Measurements from ENCODE around the gene AP1G2.
"Not testable (repeated sequence)": the region's sequence is repeated elsewhere in the genome, so short reads cannot be mapped to it uniquely, and the experiment has no call there.

Gene AP1G2

DNA sequence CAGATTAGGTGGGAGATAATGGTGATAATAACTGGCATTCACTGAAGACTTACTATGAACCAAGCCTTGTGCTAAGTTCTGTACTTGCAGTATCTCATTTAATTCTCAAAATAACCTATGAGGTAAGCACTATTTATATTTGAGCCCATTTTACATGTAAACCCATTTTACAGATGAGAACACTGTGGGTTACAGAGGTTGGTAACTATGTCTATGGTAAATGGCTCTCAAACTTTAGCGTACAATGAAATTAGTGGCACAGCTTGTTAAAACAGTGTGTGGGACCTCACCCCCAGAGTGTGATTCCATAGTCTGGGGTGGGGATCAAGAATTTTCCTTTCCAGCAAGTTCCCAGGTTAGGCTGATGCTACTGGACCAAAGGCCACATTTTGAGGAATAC is 33.2 kb upstream of the AP1G2 start:
- DNase-seq: no peak

DNA sequence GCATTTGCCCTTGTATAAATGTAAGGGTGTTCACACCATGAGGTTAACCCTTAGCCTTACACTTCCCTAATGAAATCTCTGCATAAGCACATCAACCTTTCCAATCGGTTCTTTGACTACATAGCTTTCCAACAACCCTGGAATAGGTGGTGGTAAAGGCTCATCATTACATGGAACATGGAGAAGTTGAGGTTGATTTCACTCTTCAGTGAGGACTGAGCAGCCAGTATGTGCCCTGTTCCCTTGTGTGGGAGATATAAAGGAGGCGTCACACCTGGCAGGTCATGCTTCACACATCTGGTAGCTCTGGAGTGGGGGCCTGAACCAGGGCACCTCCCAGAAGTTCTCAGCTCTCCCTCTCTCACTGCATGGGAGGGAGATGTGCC is 32.7 kb upstream of the AP1G2 start:
- DNase-seq: no peak

DNA sequence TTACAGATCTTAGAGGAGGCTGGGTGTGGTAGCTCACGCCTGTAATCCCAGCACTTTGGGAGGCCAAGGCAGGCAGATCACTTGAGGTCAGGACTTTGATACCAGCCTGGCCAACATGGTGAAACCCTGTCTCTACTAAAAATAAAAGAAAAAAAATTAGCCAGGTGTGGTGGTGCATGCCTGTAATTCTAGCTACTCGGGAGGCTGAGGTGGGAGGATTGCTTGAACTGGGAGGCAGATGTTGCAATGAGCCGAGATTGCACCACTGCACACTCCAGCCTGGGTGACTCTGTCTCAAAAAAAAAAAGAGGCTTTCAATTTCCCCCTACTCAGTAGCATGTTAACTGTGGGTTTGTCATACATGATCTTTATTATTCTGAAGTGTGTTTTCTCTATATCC is 26.6 kb upstream of the AP1G2 start:
- not testable (repeated sequence) for DNase-seq

DNA sequence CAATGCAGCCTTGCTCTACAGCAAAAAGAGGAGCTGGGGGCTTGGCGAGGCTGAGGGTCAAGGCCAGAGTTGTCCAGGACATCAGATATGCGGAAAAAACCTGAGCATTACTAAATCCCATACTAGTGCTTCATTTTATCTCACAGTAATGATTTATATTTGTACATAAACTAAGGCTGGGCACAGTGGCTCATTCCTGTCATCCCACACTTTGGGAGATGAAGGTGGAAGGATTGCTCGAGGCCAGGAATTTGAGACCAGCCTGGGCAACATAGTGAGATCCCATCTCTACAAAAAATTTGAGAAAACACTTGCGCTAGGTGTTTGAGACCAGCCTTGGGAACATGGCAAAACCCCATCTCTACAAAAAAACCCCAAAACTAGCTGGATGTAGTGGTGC is 22.6 kb upstream of the AP1G2 start:
- no peak for DNase-seq

DNA sequence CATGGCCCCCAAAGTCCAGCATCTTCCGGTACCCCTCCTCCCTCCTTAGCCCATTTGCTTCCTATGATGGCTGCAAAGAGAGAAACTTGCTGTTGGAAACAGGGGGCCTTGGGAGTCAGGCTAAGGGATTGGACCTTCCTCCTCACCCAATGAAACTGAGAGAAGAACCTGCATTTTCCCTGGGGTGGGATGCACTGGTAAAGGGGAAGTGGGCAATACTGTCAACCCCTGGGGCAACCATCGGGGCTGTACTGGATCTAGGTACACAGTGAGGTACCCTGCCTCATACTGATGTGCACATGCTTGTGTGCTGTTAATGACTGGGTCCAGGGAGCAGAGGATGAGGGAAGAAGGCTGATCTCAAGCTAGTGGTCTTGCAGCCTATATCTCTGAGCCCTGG is 22.0 kb upstream of the AP1G2 start:
- DNase-seq: no peak

DNA sequence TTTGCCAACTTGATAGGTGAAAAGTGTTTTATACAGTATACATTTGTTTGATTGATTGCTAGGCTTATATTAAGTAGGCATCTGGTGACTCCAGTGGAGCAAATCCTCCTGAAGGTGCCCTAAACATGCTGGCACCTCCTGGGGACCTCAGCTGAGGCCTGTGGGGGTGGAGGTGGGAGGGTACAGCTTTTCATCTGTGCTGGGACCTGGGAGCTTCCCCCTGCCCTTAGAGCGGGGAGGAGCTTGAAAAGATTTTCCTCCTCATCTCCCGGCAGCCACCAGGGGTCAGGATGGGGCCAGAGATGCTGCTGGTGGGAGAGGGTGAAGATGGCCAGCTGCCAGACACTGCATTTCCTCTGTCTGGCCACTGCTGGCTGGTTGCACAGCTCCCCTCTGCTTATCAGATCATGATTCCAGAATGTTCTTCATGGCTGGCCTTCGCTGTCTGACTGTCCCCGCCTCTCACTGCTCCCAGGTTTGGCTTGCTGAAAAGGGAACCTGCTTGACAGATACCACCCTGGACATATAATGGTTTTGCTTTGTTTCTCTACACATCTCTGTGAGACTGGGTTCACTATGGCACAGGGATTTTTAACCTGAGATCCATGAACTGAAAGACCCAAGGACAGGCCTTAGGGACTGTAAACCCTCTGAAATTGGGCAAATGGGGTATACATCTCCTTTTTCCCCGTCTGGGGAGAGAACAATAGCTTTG is 21.4 kb upstream of the AP1G2 start:
- peak in 48 of 51 donors; percentile 31 to 89 (median 73) for DNase-seq

DNA sequence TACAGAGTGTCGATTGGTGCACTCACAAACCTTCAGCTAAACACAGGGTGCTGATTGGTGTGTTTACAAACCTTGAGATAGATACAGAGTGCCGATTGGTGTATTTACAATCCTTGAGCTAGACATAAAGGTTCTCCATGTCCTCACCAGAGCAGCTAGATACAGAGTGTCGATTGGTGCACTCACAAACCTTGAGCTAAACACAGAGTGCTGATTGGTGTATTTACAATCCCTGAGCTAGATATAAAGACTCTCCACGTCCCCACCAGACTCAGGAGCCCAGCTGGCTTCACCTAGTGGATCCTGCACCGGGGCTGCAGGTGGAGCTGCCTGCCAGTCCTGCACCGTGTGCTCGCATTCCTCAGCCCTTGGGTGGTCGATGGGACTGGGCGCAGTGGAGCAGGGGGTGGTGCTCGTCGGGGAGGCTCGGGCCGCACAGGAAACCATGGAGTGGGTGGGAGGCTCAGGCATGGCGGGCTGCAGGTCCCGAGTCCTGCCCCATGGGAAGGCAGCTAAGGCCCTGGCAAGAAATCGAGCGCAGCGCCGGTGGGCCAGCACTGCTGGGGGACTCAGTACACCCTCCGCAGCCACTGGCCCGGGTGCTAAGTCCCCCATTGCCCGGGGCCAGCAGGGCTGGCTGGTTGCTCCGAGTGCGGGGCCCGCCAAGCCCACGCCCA is 17.1 kb upstream of the AP1G2 start:
- not testable (repeated sequence) for DNase-seq

DNA sequence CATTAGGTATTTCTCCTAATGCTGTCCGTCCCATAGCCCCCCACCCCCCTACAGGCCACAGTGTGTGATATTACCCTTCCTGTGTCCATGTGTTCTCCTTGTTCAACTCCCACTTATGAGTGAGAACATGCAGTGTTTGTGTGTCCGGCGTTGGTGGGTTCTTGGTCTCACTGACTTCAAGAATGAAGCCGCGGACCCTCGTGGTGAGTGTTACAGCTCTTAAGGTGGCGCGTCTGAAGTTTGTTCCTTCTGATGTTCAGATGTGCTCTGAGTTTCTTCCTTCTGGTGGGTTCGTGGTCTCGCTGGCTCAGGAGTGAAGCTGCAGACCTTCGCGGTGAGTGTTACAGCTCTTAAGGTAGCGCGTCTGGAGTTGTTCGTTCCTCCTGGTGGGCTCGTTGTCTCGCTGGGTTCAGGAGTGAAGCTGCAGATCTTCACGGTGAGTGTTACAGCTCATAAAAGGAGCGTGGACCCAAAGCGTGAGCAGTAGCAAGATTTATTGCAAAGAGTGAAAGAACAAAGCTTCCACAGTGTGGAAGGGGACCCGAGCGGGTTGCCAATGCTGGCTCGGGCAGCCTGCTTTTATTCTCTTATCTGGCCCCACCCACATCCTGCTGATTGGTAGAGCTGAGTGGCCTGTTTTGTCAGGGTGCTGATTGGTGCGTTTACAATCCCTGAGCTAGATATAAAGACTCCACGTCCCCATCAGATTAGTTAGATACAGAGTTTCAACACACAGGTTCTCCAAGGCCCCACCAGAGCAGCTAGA is 16.4 kb upstream of the AP1G2 start:
- DNase-seq: not testable (repeated sequence)

DNA sequence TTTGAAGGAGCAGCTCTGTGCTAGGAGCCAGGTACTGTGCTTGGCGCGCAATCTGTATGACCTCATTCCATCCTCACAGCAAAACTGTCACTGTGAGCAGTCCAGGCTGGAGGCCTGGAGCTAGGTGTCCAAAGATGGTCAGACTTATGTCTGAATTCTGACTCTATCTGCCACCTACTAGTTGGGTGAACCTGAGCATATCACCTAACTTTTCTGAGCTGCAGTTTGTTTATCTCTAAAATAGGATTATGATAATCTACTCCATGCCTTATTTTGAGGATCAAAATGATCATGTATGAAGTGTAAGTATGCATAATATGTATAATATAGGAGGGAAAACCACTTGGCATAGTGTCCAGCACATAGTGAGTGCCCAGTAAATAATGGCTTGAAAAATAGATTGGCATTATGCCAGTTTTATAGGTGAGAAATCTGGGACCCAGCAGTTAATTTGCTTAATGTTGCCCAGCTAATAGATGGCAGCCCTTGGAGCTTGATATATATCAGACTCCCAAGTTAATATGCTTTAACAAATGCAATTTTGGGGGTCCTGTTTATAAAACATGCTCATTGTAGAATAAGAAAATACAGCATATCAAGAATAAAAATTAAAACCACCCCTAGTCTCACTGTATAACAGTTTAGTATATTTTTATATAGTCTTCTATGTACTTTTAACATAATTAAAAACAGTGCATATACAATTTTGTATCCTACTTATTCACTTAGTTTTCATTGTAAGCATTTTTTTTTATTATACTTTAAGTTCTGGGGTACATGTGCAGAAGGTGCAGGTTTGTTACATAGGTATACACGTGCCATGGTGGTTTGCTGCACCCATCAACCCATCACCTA is 15.5 kb upstream of the AP1G2 start:
- DNase-seq: no peak

DNA sequence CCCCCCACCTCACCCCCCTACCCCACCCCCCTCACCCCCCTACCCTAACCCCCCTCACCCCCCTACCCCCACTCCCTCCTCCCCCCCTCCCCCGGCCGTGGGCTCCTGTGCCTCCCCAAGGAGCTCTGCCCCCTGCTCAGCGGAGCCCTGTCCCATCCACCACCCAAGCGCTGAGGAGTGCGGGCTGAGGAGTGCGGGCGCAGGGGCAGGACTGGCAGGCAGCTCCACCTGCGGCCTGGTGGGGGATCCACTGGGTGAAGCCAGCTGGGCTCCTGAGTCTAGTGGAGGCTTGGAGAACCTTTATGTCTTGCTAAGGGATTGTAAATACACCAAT is 13.3 kb upstream of the AP1G2 start:
- no peak for DNase-seq

DNA sequence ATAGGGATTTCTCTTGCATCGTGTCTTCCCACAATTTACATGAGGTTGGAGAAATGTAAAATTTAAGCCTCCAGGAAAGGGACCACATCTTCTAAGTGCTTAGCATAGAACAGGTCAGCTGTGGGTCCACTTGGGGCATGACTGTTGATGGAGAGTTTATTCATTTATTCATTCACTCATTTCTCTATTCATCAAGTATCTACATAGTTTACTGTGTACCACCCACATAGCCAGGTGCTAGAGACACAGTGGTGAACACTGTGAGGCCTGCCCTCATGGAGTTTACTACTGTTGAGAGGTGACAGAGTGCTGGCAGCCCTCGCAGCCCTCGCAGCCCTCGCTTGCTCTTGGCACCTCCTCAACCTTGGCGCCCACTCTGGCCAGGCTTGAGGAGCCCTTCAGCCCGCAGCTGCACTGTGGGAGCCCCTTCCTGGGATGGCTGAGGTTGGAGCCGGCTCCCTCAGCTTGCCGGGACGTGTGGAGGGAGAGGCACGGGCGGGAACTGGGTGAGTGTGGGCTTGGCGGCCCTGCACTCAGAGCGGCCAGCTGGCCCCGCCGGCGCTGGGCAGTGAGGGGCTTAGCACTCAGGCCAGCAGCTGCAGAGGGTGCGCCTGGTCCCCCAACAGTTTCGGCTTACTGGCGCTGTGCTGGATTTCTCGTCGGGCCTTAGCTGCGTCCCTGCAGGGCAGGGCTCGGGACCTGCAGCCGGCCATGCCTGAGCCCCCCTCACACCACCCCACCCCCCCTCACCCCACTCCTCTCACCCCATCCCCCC is 12.7 kb upstream of the AP1G2 start:
- DNase-seq: no peak

DNA sequence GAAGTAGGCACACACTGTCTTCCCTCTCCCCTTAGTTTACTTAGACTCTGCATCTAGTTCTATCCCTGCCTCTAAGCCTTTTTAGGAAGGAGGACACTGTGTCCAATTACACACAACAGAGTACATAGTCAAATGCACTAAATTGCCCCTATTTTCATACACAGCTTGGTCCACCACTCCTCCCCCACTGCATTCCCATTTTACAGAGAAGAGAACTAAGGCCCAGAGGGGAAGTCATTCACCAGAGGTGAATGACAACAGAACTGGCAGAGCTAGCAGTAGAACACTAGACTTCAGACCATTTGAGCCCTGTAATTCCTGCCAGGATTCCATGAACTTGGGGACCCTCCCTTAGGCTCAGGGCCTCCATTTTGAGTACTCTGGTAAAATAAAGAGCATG is 12.1 kb upstream of the AP1G2 start:
- DNase-seq: no peak

DNA sequence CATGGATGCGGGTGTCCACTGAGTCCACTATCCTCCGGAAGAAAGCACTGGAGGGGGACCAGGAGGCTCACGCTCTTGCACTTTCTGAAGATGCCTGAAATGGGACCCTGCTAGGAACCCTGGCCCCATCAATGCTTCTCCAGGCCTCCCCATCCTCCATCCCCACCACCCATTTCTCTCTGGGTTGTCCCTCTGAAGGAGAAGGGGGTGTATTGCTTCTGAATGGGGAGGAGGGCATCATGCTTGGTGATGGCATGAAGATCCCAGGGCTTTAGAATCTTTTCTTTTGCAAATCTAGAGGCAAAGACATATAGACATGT is 11.7 kb upstream of the AP1G2 start:
- DNase-seq: no peak

DNA sequence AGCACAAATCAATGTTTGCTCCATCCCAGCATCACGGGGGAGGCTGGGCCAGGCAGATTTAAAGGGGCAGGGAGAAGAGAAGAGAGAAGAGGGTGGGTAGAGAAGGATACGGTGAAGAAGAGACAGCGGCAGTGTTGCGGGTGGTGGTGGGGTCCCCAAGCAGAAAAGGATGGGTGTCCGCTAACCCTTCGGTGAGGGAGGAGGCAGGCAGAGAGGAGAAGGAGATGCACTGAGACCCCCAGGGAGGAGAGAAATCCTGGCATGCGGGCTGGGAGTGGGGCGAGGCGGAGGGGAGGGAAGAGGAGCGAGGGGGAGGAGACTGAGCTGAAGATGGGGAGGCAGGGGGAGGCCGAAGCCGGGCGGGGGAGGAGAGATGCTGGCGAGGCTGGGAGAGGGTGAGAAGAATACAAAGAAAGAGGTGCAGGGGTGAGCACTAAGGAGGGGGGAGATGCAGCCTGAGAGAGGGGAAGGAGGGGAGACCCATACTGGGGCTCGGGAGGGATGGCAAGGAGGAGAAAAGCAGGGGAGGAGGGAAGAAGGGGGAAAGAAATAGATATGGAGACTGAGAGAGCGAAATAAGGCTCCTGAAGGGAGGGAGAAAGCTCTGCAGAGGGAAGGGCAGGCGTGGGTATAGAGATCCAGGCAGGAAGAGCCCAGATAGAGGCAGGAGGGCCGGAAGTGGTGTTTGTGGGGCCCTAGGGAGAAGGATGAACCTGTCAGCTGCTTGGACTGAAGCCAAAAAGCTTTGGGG is 11.1 kb upstream of the AP1G2 start, which contains the start of gene JPH4:
Gene JPH4, minus strand, starts transcription at position 231 of the 751 bp plus-strand sequence. CDS start 1,337 bp downstream, outside the sequence.
- peak in 26 of 51 donors; percentile 17 to 78 (median 45) for DNase-seq

DNA sequence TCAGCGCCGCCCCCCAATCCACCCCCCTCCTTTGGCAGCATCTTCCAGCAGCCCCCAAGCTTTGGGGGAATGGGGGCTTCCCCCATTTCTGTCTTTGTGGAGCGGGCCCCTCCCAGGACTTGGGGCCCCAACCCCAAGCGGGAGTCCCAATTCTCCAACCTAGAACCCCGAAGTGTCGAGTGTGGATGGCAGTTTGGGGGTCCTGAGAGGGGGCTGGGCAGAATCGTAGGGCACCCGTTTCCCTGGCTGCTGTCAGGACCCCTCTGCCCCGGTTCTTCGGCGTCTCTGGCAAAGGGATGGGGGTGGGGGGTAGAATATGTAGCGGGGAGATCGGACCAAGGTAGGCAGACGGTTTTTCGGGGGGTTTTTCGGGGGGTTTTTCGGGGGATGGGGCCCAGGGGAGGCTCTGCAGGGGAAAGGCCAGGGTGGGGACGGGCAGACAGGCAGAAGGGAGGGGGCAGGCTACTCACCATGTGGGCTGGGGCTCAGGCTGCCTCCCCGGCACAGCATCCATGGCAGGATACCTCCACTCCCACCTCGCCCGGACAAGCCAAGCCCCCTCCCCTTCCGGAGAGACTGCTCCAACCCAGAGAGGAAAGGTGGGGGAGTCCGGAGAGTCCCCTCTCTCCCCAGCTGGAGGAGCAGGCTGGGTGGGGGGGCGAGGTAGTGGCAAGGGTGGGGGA is 10.3 kb upstream of the AP1G2 start:
- DNase-seq: peak in 1 of 51 donors; percentile 48

DNA sequence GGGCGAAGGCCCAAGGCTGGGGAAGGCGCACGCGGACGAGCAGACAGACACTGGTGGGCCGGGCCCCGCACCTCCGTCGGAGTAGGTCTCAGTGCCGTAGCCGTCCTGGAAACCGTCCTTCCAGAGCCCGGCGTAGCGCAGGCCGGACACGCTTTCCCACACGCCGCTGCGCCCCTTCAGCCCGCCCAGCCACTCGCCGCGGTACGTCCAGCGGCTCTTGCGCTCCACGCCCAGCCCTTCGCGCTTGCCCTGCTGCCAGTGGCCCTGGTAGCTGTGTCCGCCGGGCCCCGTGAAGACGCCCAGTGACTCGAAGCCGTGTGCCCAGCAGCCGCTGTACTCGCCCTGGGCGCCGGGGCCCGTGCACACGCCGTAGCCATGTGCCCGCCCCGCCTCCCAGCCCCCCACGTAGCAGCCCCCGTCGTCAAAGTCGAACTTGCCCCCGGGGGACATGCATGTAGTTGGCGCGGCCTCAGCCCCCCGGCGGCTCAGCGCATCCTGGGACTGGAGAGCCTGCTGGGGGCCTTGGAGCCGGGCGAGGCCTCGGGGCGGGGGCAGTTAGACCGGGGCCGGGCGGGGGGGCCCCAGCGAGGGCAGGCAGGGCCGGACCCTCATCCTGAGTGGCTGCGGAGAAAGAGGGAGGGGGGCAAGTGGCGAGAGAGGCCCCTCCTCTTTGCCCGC is 9.6 kb upstream of the AP1G2 start:
- DNase-seq: peak in 9 of 51 donors; percentile 13 to 61 (median 28)

DNA sequence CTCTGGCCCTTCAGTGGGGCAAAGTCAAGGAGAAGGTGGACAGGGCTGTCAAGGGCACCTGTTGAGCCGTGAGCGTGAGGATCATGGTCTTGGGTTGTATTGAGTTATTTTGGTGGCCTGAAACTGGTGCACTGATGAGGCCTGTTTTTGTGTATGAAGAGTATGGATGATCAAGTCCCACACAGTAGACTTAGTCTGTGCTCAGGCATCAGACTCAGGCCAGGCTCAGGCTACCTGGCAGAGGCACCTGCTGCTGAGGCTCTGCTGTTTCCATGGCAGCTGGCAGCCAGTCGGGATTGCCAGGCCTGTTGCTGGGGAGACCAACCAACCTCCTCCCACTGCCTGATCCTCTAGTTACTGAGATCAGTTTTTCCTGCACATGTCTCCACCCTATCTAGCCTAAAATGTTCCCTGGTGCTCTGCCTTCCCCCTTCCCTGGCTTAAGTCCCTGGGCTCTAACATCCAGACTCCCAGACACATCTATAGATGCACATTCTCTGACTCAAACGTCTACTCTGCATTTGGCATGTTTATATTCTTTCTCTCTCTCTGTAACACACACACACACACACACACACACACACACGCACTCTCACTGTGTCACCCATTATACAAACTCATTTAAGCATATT is 5.9 kb upstream of the AP1G2 start:
- DNase-seq: peak in 21 of 51 donors; percentile 2 to 70 (median 34)

DNA sequence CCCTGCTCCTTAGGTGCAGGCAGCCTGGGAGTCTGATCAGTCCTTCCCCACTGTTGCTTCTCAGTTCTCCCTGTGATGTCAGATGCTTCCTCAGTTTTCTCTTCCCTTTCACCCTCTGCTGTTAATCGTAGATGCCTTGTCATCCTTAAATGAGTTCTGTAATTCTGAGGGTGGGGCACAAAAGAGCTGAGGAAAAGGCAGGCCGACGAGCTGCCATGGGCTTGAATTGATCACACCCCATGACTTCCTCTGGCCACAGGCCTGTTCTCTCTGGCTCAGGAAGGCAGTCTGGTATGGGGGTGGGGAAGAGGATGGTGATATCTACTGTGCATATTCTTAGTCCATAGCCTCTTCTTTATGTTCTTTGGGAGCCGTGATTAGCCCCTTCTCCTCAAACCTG is 5.2 kb upstream of the AP1G2 start:
- DNase-seq: peak in 1 of 51 donors; percentile 23

DNA sequence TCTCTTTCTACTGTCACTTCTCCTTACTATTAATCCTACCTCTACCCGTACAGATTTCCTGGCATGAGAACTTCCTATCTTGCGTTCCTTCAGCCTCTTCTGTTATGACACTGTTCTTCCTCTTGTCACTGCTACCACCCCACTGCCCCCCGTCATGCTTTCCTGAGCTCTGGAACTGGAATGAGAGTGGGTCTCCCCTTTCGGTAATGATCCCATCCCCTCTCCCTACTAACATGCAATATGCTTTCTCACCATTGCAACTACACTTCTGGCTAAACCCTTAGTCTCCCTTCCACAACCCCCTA is 4.9 kb upstream of the AP1G2 start:
- DNase-seq: no peak

Measured in hypothalamus (tissue), 51 donors.